ENCODE data around the gene S1PR1. TPM values are rescaled to one million over a fixed set of nuclear protein-coding genes. Genes with fewer than 3 reads are reported as not detected.

S1PR1 gene
- total and polyA plus RNA-seq, 2 experiments from 2014 or later = 58.1 to 58.6 TPM

- no peak for DNase-seq (ENCODE audit: low read depth in 1 of 2, low spot score in 1 of 2)
- no peaks in the 10 kb centered on the region for H3K9me3 ChIP-seq (ENCODE audit: low read depth)
- no peak overlapping the region for H3K4me3 ChIP-seq
- no peaks in the 10 kb centered on the region for H3K4me1 ChIP-seq (ENCODE audit: low read depth)
- peaks cover 30% of the 10 kb centered on the region for H3K36me3 ChIP-seq
- no peaks in the 10 kb centered on the region for H3K27me3 ChIP-seq
- no peak for TF ChIP-seq CTCF (IDR thresholded peaks at IDR 0.05; ENCODE audit: low read depth, low read length)
- H3K27ac ChIP-seq = no peak overlapping the region
Observed at GRCh38 chr1:101240041-101240430, 3.2 kb downstream of the S1PR1 start.

- no peak overlapping the region for H3K27ac ChIP-seq
- TF ChIP-seq CTCF (IDR thresholded peaks at IDR 0.05; ENCODE audit: low read depth, low read length) = no peak
- peaks cover 30% of the 10 kb centered on the region for H3K36me3 ChIP-seq
Observed at GRCh38 chr1:101241485-101242225, 4.8 kb downstream of the S1PR1 start.

GRCh38 chr1:101242324-101243050 is 5.7 kb downstream of the S1PR1 start:
- Histone ChIP-seq H3K36me3 (peaks cover 30% of the 10 kb centered on the region), H3K4me1 (ENCODE audit: low read depth) (peaks cover 8% of the 10 kb centered on the region), H3K4me3 (no peak overlapping the region), H3K27ac (no peak overlapping the region), H3K9me3 (ENCODE audit: low read depth) (no peaks in the 10 kb centered on the region), H3K27me3 (no peaks in the 10 kb centered on the region)
- peak in 1 of 2 donors; percentile 68 for DNase-seq (ENCODE audit: low read depth in 1 of 2, low spot score in 1 of 2)
- TF ChIP-seq CTCF (IDR thresholded peaks at IDR 0.05; ENCODE audit: low read depth, low read length) = no peak

More at GRCh38 chr1:101241485-101242225, 4.8 kb downstream of the S1PR1 start:
- no peak for DNase-seq (ENCODE audit: low read depth in 1 of 2, low spot score in 1 of 2)
- no peak overlapping the region for H3K4me3 ChIP-seq
- no peaks in the 10 kb centered on the region for H3K9me3 ChIP-seq (ENCODE audit: low read depth)
- no peaks in the 10 kb centered on the region for H3K27me3 ChIP-seq
- peaks cover 8% of the 10 kb centered on the region for H3K4me1 ChIP-seq (ENCODE audit: low read depth)

GRCh38 chr1:101243751-101244150 is 6.9 kb downstream of the S1PR1 start:
- Histone ChIP-seq H3K4me1 (ENCODE audit: low read depth) (peaks cover 8% of the 10 kb centered on the region), H3K9me3 (ENCODE audit: low read depth) (no peaks in the 10 kb centered on the region), H3K4me3 (no peak overlapping the region), H3K36me3 (peaks cover 30% of the 10 kb centered on the region), H3K27me3 (no peaks in the 10 kb centered on the region), H3K27ac (no peak overlapping the region)
- TF ChIP-seq CTCF (IDR thresholded peaks at IDR 0.05; ENCODE audit: low read depth, low read length) = no peak
- DNase-seq (ENCODE audit: low read depth in 1 of 2, low spot score in 1 of 2) = no peak

- no peak overlapping the region for H3K4me3 ChIP-seq
- no peak overlapping the region for H3K27ac ChIP-seq
- H3K36me3 ChIP-seq = peaks cover 20% of the 10 kb centered on the region
- no peak for TF ChIP-seq CTCF (IDR thresholded peaks at IDR 0.05; ENCODE audit: low read depth, low read length)
- peaks cover 8% of the 10 kb centered on the region for H3K4me1 ChIP-seq (ENCODE audit: low read depth)
- H3K27me3 ChIP-seq = no peaks in the 10 kb centered on the region
- H3K9me3 ChIP-seq (ENCODE audit: low read depth) = no peaks in the 10 kb centered on the region
- DNase-seq (ENCODE audit: low read depth in 1 of 2, low spot score in 1 of 2) = no peak
Observed at GRCh38 chr1:101244842-101245241, 8.0 kb downstream of the S1PR1 start.

All from cardiac muscle cell (in vitro differentiated cells and primary cell).